GM13976 (cell line): ENCODE measurements around the gene POT1.

Experiments
- DNase-seq: peaks from one replicate; pipeline ENCODE4 v3.0.0; 2012; ENCODE audit warnings: low spot score
- CTCF ChIP-seq: IDR thresholded peaks from 2 replicates; pipeline ENCODE4 v1.5.1; 2012; ENCODE audit warnings: borderline replicate concordance, mild to moderate bottlenecking; ENCODE audit not compliant: insufficient read depth; ENCODE audit errors: extremely low read depth, missing control alignments, control extremely low read depth
- in situ Hi-C: fragments of 300-500 bp; cut with MboI; formaldehyde crosslinking; loops from one replicate; pipeline ENCODE4 v1.12.0; 2022; ENCODE audit warnings: low sequenced_read_pairs, mixed read lengths, inconsistent platforms; ENCODE audit not compliant: unreplicated experiment

POT1 gene

GRCh38 chr7:124775422-124775821, 154.2 kb downstream of the POT1 start:
- in situ Hi-C loops, result loop anchor here (25.0 kb wide), 1 partner anchor 613 kb away; no protein-coding TSS in a partner anchor
- DNase-seq, result no peak
- TF ChIP-seq CTCF, result no peak

- DNase-seq, result no peak
- no peak for TF ChIP-seq CTCF
- in situ Hi-C loops, result no loop called here
Observed at GRCh38 chr7:124773938-124774337, 155.7 kb downstream of the POT1 start.

- TF ChIP-seq CTCF, result no peak
- in situ Hi-C loops, result no loop called here
- DNase-seq, result no peak
Observed at GRCh38 chr7:124773339-124773738, 156.3 kb downstream of the POT1 start.
